Measurements from ENCODE around the gene CNTNAP2. TPM values are rescaled to one million over a fixed set of nuclear protein-coding genes. Genes with fewer than 3 reads are reported as not detected.

Gene CNTNAP2
- total RNA-seq, 2 experiments from 2014 or later = 0.28 TPM; not detected in 1

DNA sequence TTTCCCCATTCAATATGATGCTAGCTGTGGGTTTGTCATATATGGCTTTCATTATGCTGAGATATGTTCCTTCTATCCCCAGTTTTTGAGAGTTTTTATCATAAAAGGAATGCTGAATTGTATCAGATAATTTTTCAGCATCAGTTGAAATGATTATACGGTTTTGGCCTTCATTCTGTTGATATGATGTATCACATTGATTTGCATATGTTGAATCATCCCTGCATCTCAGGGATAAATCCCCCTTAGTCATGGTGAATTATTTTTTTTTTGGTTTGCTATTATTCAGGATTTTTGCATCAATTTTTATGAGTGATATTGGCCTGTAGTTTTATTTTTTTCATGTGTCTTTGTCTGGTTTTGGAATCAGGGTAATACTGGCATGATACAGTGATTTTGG is 1321.6 kb downstream of the CNTNAP2 start:
- no peak for DNase-seq (ENCODE audit: low spot score)
- H4K20me1 ChIP-seq (ENCODE audit: insufficient read depth, low read length) = no peaks in the 10 kb centered on the region
- CTCF ChIA-PET (ENCODE audit: unreplicated experiment) = no interaction called here
- no peaks in the 10 kb centered on the region for H3K4me1 ChIP-seq (ENCODE audit: insufficient read depth, low read length, poor library complexity, severe bottlenecking)
- POLR2A ChIA-PET = no interaction called here
- no peaks in the 10 kb centered on the region for H3K36me3 ChIP-seq (ENCODE audit: insufficient read depth, low read length)
- H3K4me3 ChIP-seq (ENCODE audit: low read depth, low read length, poor library complexity, severe bottlenecking) = no peak overlapping the region
- H3K27ac ChIP-seq (ENCODE audit: low read depth, low read length, poor library complexity, severe bottlenecking) = no peak overlapping the region
- H2AFZ ChIP-seq (ENCODE audit: low read length) = no peak overlapping the region
- no TSS peak for BruUV-seq (replicated peaks)
- TF ChIP-seq EZH2phosphoT487 (IDR thresholded peaks at IDR 0.05; ENCODE audit: borderline replicate concordance, low read depth, low read length) (no peak), CTCF (conservative IDR thresholded peaks at IDR 0.05; ENCODE audit: low read length) (no peak)
- no peaks in the 10 kb centered on the region for H3K9me2 ChIP-seq (ENCODE audit: insufficient read depth, low read length)
- no peak overlapping the region for H3K4me2 ChIP-seq (ENCODE audit: low read length)
- intact Hi-C loops (cut with micrococcal nuclease; ENCODE audit: unreplicated experiment) = no loop called here
- no peaks in the 10 kb centered on the region for H3K79me2 ChIP-seq (ENCODE audit: insufficient read depth, low read depth, low read length)
- no peaks in the 10 kb centered on the region for H3K9me3 ChIP-seq (ENCODE audit: low read length)

GRCh38 chr7:147443942-147444341 is 1327.3 kb downstream of the CNTNAP2 start:
- POLR2A ChIA-PET = interaction anchor here (0.6 kb wide), 1 partner anchor 734 kb away, joined by 4 read pairs; no protein-coding TSS in a partner anchor
- Histone ChIP-seq H3K27ac (ENCODE audit: low read depth, low read length, poor library complexity, severe bottlenecking) (no peak overlapping the region), H3K4me1 (ENCODE audit: insufficient read depth, low read length, poor library complexity, severe bottlenecking) (no peaks in the 10 kb centered on the region), H3K4me3 (ENCODE audit: low read depth, low read length, poor library complexity, severe bottlenecking) (no peak overlapping the region), H3K4me2 (ENCODE audit: low read length) (no peak overlapping the region), H4K20me1 (ENCODE audit: insufficient read depth, low read length) (no peaks in the 10 kb centered on the region), H3K79me2 (ENCODE audit: insufficient read depth, low read depth, low read length) (no peaks in the 10 kb centered on the region), H3K36me3 (ENCODE audit: insufficient read depth, low read length) (no peaks in the 10 kb centered on the region), H3K9me3 (ENCODE audit: low read length) (no peaks in the 10 kb centered on the region), H3K9me2 (ENCODE audit: insufficient read depth, low read length) (no peaks in the 10 kb centered on the region), H2AFZ (ENCODE audit: low read length) (no peak overlapping the region)
- no peak for DNase-seq (ENCODE audit: low spot score)
- TF ChIP-seq CTCF (conservative IDR thresholded peaks at IDR 0.05; ENCODE audit: low read length) (no peak), EZH2phosphoT487 (IDR thresholded peaks at IDR 0.05; ENCODE audit: borderline replicate concordance, low read depth, low read length) (no peak)
- CTCF ChIA-PET (ENCODE audit: unreplicated experiment) = no interaction called here
- intact Hi-C loops (cut with micrococcal nuclease; ENCODE audit: unreplicated experiment) = no loop called here
- no TSS peak for BruUV-seq (replicated peaks)

DNA sequence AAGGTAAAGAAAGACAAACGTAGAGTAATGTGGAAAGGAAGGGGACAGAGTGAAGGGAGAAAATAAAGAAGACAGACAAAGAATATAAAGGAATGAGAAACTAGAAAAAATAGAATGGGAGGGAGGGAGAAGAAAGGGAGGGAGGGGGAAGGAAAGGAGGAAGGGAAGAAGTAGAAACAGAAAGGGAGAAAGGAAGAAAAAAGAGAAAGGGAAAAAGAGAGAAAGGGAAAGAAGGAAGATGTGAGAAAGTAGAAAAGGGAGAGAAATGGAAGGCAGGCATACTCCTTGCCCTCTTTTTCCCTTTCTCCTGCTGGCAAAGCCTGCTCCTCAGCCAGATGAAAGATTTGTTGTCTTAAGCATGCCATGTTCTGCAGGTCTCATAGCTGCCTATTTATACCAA is 1336.2 kb downstream of the CNTNAP2 start:
- POLR2A ChIA-PET = no interaction called here
- intact Hi-C loops (cut with micrococcal nuclease; ENCODE audit: unreplicated experiment) = no loop called here

More for the DNA sequence above, 1336.2 kb downstream of the CNTNAP2 start:
- TF ChIP-seq EZH2phosphoT487 (IDR thresholded peaks at IDR 0.05; ENCODE audit: borderline replicate concordance, low read depth, low read length) (no peak), CTCF (conservative IDR thresholded peaks at IDR 0.05; ENCODE audit: low read length) (no peak)
- H3K27ac ChIP-seq (ENCODE audit: low read depth, low read length, poor library complexity, severe bottlenecking) = no peak overlapping the region
- H3K9me3 ChIP-seq (ENCODE audit: low read length) = no peaks in the 10 kb centered on the region
- H3K4me3 ChIP-seq (ENCODE audit: low read depth, low read length, poor library complexity, severe bottlenecking) = no peak overlapping the region
- H3K4me1 ChIP-seq (ENCODE audit: insufficient read depth, low read length, poor library complexity, severe bottlenecking) = no peaks in the 10 kb centered on the region
- no peaks in the 10 kb centered on the region for H3K9me2 ChIP-seq (ENCODE audit: insufficient read depth, low read length)
- H3K79me2 ChIP-seq (ENCODE audit: insufficient read depth, low read depth, low read length) = no peaks in the 10 kb centered on the region
- CTCF ChIA-PET (ENCODE audit: unreplicated experiment) = no interaction called here
- no peaks in the 10 kb centered on the region for H3K36me3 ChIP-seq (ENCODE audit: insufficient read depth, low read length)
- no TSS peak for BruUV-seq (replicated peaks)
- no peak for DNase-seq (ENCODE audit: low spot score)
- H4K20me1 ChIP-seq (ENCODE audit: insufficient read depth, low read length) = no peaks in the 10 kb centered on the region
- H3K4me2 ChIP-seq (ENCODE audit: low read length) = no peak overlapping the region
- no peak overlapping the region for H2AFZ ChIP-seq (ENCODE audit: low read length)
